HCT116 (cell line): ENCODE data around the gene NT5DC3.

Experiments used
- CTCF ChIP-seq, 3 experiments: fragments of 200-600 bp in 1 of 3; sonication (generic) in 1 of 3; IDR thresholded peaks in 2 of 3; conservative IDR thresholded peaks in 1 of 3; 2 replicates each; pipeline ENCODE4 v1.5.1; 2012 to 2017; ENCODE audit warnings: low read depth in 2 of 3, low read length in 2 of 3, antibody characterized with exemption in 1 of 3, borderline replicate concordance in 1 of 3, control low read depth in 1 of 3, mild to moderate bottlenecking in 1 of 3, mixed read lengths in 1 of 3, mixed run types in 1 of 3, moderate library complexity in 1 of 3; ENCODE audit not compliant: insufficient read depth in 1 of 3
- EZH2 ChIP-seq: fragments of 200-600 bp; sonication (generic); IDR thresholded peaks from 2 replicates; pipeline ENCODE4 v1.6.1; 2017; ENCODE audit warnings: antibody characterized with exemption, mixed run types
- EZH2phosphoT487 ChIP-seq: fragments of 200-600 bp; IDR thresholded peaks from 2 replicates; pipeline ENCODE4 v1.6.1; 2018; ENCODE audit warnings: antibody characterized with exemption, borderline replicate concordance
- FOSL1 ChIP-seq: IDR thresholded peaks from 2 replicates; pipeline ENCODE4 v1.6.1; 2012; ENCODE audit warnings: low read depth
- POLR2A ChIP-seq: IDR thresholded peaks from 2 replicates; pipeline ENCODE4 v1.7.0; 2011; ENCODE audit warnings: borderline replicate concordance; ENCODE audit not compliant: insufficient read depth, insufficient read length; ENCODE audit errors: extremely low read depth
- POLR2AphosphoS5 ChIP-seq: IDR thresholded peaks from 2 replicates; pipeline ENCODE4 v1.6.1; 2011; ENCODE audit warnings: mild to moderate bottlenecking, low read depth, low read length, moderate library complexity
- TCF7L2 ChIP-seq: IDR thresholded peaks from 2 replicates; pipeline ENCODE4 v1.7.0; 2011; ENCODE audit warnings: borderline replicate concordance, inconsistent platforms; ENCODE audit not compliant: insufficient read depth, insufficient read length; ENCODE audit errors: extremely low read depth
- YY1 ChIP-seq: IDR thresholded peaks from 2 replicates; pipeline ENCODE4 v1.6.1; 2011; ENCODE audit warnings: low read length, low read depth, moderate library complexity, mild to moderate bottlenecking; ENCODE audit not compliant: insufficient replicate concordance; ENCODE audit errors: extremely low read depth

GRCh38 chr12:103808239-103808880 is 32.7 kb downstream of the NT5DC3 start:
- TF ChIP-seq CTCF (IDR thresholded peaks at IDR 0.05 in 2 of 3, conservative IDR thresholded peaks at IDR 0.05 in 1 of 3; ENCODE audit: borderline replicate concordance in 1 of 3, insufficient read depth in 1 of 3, low read depth in 2 of 3, low read length in 2 of 3): no peak
- TF ChIP-seq FOSL1: no peak
- no peak for TF ChIP-seq YY1
- no peak for TF ChIP-seq TCF7L2
- TF ChIP-seq POLR2AphosphoS5: no peak
- TF ChIP-seq EZH2phosphoT487: no peak
- TF ChIP-seq EZH2: no peak
- TF ChIP-seq POLR2A: no peak
